HG02678 (cell line): Measurements from ENCODE around the gene IGFBP4.
"Not testable (repeated sequence)": the region's sequence is repeated elsewhere in the genome, so short reads cannot be mapped to it uniquely, and the experiment has no call there.

ENCODE experiments used
- ATAC-seq: cut with Tn5 transposase; IDR thresholded peaks from one replicate; pipeline ENCODE4 v1.9.1; 2021; ENCODE audit warnings: mild to moderate bottlenecking, moderate library complexity; ENCODE audit not compliant: unreplicated experiment

The IGFBP4 gene

DNA sequence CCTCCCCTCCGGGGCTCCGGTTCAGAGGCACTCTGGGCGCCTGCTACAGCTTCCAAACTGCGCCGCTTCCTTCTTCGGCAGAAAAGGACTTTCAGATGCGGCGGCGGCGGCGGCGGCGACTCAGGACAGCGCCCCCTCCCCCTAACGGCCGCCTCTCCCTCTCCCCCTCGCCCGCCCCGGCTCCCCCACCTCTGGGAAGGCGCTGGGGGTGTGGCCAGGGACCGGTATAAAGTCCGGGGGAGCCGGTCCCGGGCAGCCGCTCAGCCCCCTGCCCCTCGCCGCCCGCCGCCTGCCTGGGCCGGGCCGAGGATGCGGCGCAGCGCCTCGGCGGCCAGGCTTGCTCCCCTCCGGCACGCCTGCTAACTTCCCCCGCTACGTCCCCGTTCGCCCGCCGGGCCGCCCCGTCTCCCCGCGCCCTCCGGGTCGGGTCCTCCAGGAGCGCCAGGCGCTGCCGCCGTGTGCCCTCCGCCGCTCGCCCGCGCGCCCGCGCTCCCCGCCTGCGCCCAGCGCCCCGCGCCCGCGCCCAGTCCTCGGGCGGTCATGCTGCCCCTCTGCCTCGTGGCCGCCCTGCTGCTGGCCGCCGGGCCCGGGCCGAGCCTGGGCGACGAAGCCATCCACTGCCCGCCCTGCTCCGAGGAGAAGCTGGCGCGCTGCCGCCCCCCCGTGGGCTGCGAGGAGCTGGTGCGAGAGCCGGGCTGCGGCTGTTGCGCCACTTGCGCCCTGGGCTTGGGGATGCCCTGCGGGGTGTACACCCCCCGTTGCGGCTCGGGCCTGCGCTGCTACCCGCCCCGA lies at the start of gene IGFBP4:
IGFBP4 (plus strand) TSS at position 255 of the 792 bp plus-strand sequence; CDS start at position 541, 286 bp downstream.
- ATAC-seq = peak; percentile 51

DNA sequence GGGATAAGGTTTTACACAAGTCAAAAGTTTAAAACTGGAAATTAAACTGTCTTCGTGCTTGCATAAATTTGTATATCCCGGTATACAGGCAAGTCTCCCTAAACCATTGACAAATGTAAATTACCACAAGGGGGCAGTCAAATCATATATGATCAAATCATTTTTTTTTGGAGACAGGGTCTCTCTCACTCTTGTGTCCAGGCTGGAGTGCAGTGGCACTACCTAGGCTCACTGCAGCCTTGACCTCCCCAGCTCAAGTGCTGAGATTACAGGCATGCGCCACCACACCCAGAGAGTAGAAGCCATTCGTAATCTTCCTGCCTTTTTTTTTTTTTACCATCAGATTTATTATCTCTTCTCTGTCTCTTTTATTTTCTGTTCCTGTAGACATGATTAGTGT lies 44.1 kb upstream of the IGFBP4 start:
- ATAC-seq = no peak

DNA sequence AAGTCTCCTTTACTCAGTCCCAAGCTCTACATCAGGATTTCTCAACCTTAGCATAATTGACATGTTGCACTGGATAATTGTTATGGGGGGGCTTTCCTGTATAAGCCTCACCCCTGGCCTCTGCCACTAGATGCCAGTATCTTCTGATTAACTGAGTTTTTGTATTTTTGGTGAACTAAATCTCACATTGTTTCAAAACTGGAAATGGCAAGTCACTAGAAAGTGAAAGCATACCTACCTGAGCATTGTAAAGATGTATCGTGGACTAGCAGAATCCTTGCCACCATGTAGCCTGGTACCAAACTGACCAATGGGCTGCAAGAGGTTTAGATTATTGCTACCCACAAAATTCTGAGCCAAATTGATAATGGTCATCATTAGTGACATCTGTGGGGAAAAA lies 40.6 kb upstream of the IGFBP4 start:
- no peak for ATAC-seq

DNA sequence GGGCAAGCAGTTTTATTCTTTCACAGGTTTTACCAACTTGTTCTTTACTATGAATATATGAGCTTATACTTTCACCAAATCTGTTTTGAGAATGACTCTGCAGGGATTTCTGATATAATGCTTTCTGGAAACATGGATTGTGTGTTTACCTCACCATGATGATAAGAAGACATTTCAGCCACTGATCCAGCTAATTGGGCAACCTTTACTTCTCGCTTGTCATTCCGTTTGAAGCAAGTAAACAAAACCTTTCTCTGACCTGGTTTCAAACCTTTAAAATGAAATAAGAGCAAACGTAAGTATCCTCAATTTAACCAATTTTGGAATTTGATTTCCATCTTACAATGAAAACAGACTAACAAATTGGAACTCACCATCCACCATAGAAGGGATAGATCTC lies 39.2 kb upstream of the IGFBP4 start:
- ATAC-seq = no peak

- no peak for ATAC-seq
Measured at GRCh38 chr17:40407460-40407859, 35.8 kb upstream of the IGFBP4 start.

DNA sequence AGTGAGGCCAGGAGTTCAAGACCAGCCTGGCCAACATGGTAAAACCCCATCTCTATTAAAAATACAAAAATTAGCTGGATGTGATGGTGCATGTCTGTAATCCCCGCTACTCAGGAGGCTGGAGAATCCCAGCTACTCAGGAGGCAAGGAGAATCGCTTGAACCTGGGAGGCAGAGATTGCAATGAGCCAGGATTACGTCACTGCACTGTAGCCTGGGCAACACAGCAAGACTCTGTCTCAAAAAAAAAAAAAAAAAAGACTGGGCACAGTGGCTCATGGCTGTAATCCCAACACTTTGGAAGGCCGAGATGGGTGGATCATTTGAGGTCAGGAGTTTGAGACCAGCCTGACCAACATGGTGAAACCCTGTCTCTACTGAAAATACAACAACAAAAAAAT lies 33.7 kb upstream of the IGFBP4 start:
- ATAC-seq = not testable (repeated sequence)

DNA sequence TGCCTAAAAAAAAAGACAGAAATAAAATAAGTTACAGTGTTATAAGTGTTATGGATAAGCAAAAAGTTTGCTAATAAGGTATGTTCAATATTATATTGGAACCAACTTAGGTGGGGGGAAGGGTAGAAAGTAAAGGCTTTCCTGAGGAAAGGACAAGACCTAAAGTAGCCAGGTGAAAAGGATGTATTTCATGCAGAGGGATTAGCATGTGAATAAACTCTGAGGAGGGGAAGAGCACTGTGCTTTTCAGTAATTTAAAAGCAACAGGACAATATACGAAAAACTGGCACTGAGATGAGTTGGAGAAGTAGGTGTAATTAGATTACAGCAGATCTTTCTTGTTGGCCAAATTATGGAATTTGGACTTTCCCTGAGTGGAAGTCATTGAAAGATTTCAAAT lies 33.2 kb upstream of the IGFBP4 start:
- no peak for ATAC-seq

GRCh38 chr17:40411821-40412220 lies 31.4 kb upstream of the IGFBP4 start:
- ATAC-seq = no peak

DNA sequence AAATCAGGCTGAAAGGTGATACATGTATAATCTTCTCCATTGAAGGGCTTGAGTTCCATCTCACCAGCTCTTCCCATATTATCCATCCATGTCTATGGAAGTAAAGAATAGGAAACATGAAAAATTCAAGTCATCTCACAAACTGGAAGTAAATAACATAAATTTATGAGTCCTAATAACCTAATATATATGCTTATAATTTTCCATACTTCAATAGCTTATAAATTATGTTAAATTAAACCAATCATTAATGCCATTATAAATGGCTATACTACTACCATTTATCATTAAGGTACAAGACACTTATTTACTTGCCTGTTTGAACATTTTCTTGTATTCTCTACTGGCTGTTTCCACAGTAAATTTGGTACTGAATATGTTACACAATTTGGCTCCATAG lies 30.4 kb upstream of the IGFBP4 start:
- ATAC-seq = no peak

GRCh38 chr17:40414312-40414711 lies 28.9 kb upstream of the IGFBP4 start:
- ATAC-seq = not testable (repeated sequence)

DNA sequence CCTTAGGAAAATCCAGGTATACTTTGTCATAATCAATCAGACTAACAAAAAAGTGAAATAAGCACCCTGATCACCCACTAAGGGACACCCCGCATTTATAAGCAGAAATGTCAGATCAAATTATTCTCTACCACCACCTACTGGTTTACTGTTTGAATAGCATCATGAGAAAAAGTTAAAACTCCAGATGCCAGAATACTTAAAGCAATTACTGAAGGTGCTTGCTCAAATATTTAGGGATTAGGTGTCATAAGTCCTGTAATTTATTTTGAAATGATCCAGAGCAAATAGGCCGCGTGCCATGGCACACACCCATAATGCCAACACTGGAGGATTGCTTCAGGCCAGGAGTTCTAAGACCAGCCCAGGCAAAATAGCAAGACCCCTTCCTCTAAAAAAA lies 27.9 kb upstream of the IGFBP4 start:
- ATAC-seq = no peak

DNA sequence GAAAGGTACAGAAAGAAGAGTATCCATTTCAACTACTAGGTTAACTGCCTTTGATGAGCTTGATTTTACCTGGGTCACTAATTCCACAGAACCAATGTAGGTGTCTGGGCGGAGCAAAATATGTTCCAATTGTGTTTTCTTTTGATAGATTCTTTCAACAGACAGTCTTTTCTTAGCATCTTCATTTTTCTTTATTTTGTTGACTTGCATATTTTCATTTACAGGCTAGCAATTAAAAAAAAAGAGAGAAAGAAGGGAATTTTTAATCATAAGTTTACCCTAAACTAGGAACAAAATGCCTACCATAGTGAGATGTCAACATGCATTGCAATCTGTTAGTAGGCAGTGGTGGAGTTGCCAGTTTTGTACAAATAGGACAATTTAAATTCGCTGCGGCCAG lies 26.6 kb upstream of the IGFBP4 start:
- no peak for ATAC-seq

DNA sequence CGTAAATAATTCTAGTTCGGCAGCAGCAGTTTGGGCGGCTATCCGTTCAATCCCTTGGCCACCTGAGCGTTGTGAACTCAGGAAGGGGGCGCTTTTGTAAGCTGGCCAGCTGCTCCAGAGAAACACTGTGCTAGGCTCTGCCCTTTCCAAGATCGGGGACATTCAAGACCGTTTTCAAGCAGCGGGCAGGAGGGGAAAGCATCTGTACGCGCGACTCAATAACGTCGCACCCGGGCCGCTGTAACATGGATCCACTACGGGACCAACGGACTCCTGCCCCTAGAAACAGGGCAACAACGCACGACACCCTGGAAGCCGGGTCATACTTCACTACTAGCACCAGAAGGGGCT lies 26.0 kb upstream of the IGFBP4 start:
- no peak for ATAC-seq

DNA sequence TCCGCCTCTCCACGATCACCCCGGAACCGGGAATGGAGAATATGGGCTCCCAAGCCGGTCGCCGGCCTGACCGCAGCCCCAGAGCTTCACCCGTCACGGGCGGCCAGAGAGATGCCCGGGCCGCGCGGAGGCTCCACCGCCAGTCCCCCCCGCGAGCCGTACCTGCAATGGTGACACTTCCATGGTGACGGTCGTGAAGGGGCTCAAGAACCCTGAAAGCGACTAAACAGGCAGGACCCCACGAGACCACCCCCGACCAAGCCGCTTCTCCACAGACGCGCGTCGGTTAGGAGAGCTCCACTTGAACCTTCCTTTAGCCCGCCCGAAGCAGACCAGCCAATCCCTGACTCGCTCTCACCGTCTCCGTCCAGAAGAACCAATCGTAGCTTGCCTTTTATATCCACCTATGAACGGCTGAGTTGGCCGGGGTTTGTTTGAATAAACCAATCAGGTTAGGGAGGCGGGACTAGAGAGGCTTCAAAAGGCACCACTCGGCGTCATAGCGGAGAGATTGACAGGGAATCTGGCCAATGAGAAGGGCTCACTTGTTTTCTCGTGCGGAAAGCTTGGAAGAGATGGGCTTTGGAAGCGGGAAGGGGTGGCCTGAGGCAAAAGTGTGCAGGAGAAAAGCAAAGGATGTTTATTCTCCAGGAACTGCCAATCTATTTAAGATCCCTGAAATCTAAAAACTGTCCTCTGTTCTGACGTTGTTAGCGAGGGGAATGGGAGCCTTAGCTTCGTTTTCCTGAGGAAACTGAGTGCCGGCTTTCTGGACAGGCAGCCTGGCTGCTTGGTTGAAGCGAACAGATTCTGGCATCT lies 25.4 kb upstream of the IGFBP4 start, which contains the start of gene TOP2A:
TOP2A (minus strand) TSS at position 288 of the 819 bp plus-strand sequence; CDS start at position 183, 105 bp downstream.
- peak; percentile 97 for ATAC-seq

DNA sequence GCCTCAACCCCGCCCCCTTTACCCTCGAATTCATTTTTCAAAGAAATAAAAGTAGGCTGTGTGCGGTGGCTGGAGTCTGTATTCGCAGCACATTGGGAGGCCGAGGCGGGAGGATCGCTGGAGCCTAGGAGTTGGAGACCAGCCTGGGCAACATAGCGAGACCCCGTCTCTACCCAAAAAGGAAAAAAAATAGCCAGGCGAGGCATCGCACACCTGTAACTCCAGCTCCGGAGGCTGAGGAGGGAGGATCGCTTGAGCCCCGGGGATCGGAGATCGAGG lies 24.9 kb upstream of the IGFBP4 start:
- no peak for ATAC-seq

DNA sequence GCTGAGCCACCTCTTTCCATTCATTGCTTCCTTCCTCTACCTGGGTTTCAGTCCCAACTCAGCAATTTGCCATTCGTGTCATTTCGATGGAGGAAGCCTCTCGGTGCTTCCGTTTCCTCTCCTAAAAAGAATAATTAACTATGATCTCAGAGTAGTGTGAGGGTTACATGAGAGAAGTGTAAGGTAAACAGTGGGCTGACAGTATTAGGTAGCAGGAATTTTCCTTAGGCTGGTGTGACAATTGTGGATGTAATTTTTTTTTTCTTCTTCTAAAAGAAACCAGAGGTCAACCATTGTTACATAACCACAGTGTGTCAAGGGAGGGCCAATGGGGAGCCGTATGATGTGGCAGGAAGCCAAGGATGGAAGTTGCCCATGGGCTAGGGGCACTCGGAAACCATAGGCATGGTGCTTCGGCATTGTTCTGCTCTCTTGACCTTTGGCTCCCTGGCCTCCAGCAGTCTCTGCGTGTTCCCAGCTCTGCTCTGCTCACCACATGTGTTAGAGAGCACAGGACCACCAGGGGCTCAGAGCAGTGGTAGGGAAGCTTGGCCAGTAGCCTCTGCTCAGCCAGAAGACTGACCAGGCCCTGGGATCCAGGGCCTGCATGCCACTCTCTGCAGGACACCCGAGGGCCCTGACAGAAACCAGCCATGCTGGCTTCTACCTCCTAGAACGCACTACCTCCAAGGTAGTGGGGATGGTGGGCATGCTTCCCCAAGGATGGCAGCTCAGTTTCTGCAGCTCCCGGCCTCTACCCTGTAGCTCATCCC lies 23.5 kb upstream of the IGFBP4 start:
- no peak for ATAC-seq

- no peak for ATAC-seq
Measured at GRCh38 chr17:40422990-40423633, 20.1 kb upstream of the IGFBP4 start.

DNA sequence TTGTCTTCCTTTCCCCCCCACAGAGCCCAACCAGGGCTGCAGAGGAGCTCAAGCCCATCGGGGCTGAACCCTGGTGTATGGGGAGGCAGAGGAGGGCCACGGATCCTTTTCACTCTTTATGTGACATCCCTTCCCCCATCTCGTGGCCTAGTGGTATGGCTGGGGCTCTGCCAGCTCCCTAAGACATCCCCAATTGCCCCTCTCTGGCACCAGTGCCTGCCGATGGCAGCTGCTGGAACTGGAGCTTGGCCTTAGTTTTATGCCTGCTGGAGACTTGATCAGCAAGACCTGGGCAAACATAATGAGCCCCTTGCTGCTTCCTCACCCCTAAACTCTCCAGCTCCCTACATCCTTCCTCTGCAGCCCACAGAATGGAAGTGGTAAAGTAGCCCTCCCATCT lies 17.5 kb upstream of the IGFBP4 start:
- ATAC-seq = no peak

DNA sequence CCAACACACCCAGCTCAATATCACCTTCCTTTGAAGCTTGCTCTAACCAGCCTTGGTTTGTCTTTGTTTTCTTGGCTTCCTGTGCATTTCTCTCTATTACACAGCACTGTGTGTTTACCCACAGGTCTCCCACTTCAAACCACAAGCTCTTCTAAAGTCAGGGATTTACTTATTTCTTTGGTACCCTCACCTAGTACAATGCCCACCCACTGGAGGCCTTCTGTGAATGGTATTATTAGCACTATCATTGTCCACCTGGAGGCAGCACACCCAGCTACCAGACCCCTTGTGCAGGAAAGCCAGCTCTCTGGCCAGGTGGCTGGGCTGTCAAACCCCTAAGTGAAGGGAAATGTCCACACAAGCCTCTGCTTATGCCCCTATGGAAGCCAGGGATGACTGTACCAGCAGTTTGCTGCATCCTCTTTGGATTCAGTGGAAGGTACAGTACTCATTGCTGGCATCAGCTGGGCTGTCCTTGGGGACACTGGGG lies 16.2 kb upstream of the IGFBP4 start:
- no peak for ATAC-seq

- ATAC-seq = no peak
Measured at GRCh38 chr17:40430272-40431230, 12.7 kb upstream of the IGFBP4 start.
